ENCODE data around the gene FLVCR2. TPM values are rescaled to one million over a fixed set of nuclear protein-coding genes. Genes with fewer than 3 reads are reported as not detected.

Gene FLVCR2
- total RNA-seq, 2 donors from 2014 or later: 9.0 to 10.8 TPM

GRCh38 chr14:75654127-75654732 lies 75.8 kb downstream of the FLVCR2 start:
- H3K9me3 ChIP-seq: no peaks in the 10 kb centered on the region
- DNase-seq: peak; percentile 87
- H3K4me3 ChIP-seq: no peak overlapping the region
- TF ChIP-seq CTCF (IDR thresholded peaks at IDR 0.05): peak; percentile 96
- no peak overlapping the region for H3K9ac ChIP-seq (ENCODE audit: low read depth in 2 of 2, low read length in 2 of 2)
- peaks cover 8% of the 10 kb centered on the region for H3K36me3 ChIP-seq
- H3K4me1 ChIP-seq: no peaks in the 10 kb centered on the region
- H3K27me3 ChIP-seq: no peaks in the 10 kb centered on the region
- intact Hi-C loops (cut with DNase I): loop anchor here (2.0 kb wide), 1 partner anchor 77 kb away; no protein-coding TSS in a partner anchor
- no peak overlapping the region for H3K27ac ChIP-seq

GRCh38 chr14:75655235-75655634 lies 76.8 kb downstream of the FLVCR2 start:
- H3K36me3 ChIP-seq: peaks cover 8% of the 10 kb centered on the region
- no peaks in the 10 kb centered on the region for H3K9me3 ChIP-seq
- H3K27ac ChIP-seq: no peak overlapping the region
- TF ChIP-seq CTCF (IDR thresholded peaks at IDR 0.05): no peak
- no peaks in the 10 kb centered on the region for H3K4me1 ChIP-seq
- H3K4me3 ChIP-seq: no peak overlapping the region
- intact Hi-C loops (cut with DNase I): loop anchor here (2.0 to 5.0 kb wide), 2 partner anchors 78 to 523 kb away; no protein-coding TSS in a partner anchor
- DNase-seq: no peak
- no peaks in the 10 kb centered on the region for H3K27me3 ChIP-seq
- no peak overlapping the region for H3K9ac ChIP-seq (ENCODE audit: low read depth in 2 of 2, low read length in 2 of 2)

GRCh38 chr14:75657331-75657730 lies 78.9 kb downstream of the FLVCR2 start:
- Histone ChIP-seq H3K36me3 (no peaks in the 10 kb centered on the region), H3K4me3 (no peak overlapping the region), H3K27me3 (no peaks in the 10 kb centered on the region), H3K9me3 (no peaks in the 10 kb centered on the region), H3K4me1 (no peaks in the 10 kb centered on the region), H3K9ac (ENCODE audit: low read depth in 2 of 2, low read length in 2 of 2) (no peak overlapping the region), H3K27ac (no peak overlapping the region)
- no peak for DNase-seq
- intact Hi-C loops (cut with DNase I): loop anchor here (5.0 kb wide), 1 partner anchor 525 kb away; no protein-coding TSS in a partner anchor
- no peak for TF ChIP-seq CTCF (IDR thresholded peaks at IDR 0.05)

GRCh38 chr14:75658957-75659356 lies 80.5 kb downstream of the FLVCR2 start:
- H3K4me1 ChIP-seq: no peaks in the 10 kb centered on the region
- intact Hi-C loops (cut with DNase I): loop anchor here (5.0 kb wide), 1 partner anchor 527 kb away; no protein-coding TSS in a partner anchor
- TF ChIP-seq CTCF (IDR thresholded peaks at IDR 0.05): no peak
- no peaks in the 10 kb centered on the region for H3K27me3 ChIP-seq
- no peak overlapping the region for H3K4me3 ChIP-seq
- H3K9ac ChIP-seq (ENCODE audit: low read depth in 2 of 2, low read length in 2 of 2): no peak overlapping the region
- H3K36me3 ChIP-seq: no peaks in the 10 kb centered on the region
- no peaks in the 10 kb centered on the region for H3K9me3 ChIP-seq
- no peak overlapping the region for H3K27ac ChIP-seq
- no peak for DNase-seq

GRCh38 chr14:75660238-75660629 lies 81.8 kb downstream of the FLVCR2 start:
- DNase-seq: no peak
- no peak for TF ChIP-seq CTCF (IDR thresholded peaks at IDR 0.05)
- H3K27me3 ChIP-seq: no peaks in the 10 kb centered on the region
- H3K9ac ChIP-seq (ENCODE audit: low read depth in 2 of 2, low read length in 2 of 2): peak overlapping the region; percentile 56 to 86
- H3K36me3 ChIP-seq: no peaks in the 10 kb centered on the region
- intact Hi-C loops (cut with DNase I): no loop called here
- H3K4me1 ChIP-seq: no peaks in the 10 kb centered on the region
- H3K4me3 ChIP-seq: peak overlapping the region; percentile 75
- peak overlapping the region; percentile 89 for H3K27ac ChIP-seq
- no peaks in the 10 kb centered on the region for H3K9me3 ChIP-seq

All from colonic mucosa (tissue), 4 donors.